Ascending aorta (tissue), 2 donors: ENCODE measurements around the gene KRTAP10-3. TPM values are rescaled to one million over a fixed set of nuclear protein-coding genes. Genes with fewer than 3 reads are reported as not detected.

Experiments
- DNase-seq, 2 donors: peaks; one replicate each; pipeline ENCODE4 v3.0.0-alpha.2; 2019; ENCODE audit warnings: low spot score in 2 of 2
- H3K27ac ChIP-seq, 2 donors: fragments of 200-600 bp; sonication (generic); one replicate each; pipeline ENCODE4 v1.5.1; 2016 to 2017; ENCODE audit warnings: mild to moderate bottlenecking in 1 of 2
- H3K27me3 ChIP-seq: fragments of 200-600 bp; sonication (generic); one replicate; pipeline ENCODE4 v1.5.1; 2017
- H3K36me3 ChIP-seq, 2 donors: fragments of 200-600 bp; sonication (generic); one replicate each; pipeline ENCODE4 v1.5.1; 2016
- H3K4me1 ChIP-seq, 2 donors: fragments of 200-600 bp; sonication (generic); one replicate each; pipeline ENCODE4 v1.5.1; 2016 to 2017; ENCODE audit warnings: mild to moderate bottlenecking in 1 of 2
- H3K4me3 ChIP-seq, 2 donors: fragments of 200-600 bp; sonication (generic); one replicate each; pipeline ENCODE4 v1.5.1; 2016 to 2017; ENCODE audit warnings: mild to moderate bottlenecking in 1 of 2
- H3K9me3 ChIP-seq, 2 donors: fragments of 200-600 bp; sonication (generic); one replicate each; pipeline ENCODE4 v1.5.1; 2016
- intact Hi-C: fragments of 100-400 bp; cut with DNase I; formaldehyde crosslinking; loops from one replicate; pipeline ENCODE4 v1.15.1; 2023
- total RNA-seq: library from RNA; depleted of rRNA; stranded (reverse); fragments of >200 nt; gene quantifications from one replicate; pipeline ENCODE4 v1.1.0, GENCODE V29; 2016
- TF ChIP-seq, protein P1 (sequence below), 3 experiments: fragments of 200-600 bp in 2 of 3; fragments of 450-650 bp in 1 of 3; sonication (generic) in 2 of 3; IDR thresholded peaks; one replicate each; pipeline ENCODE4 v1.5.1; 2016 to 2019; ENCODE audit warnings: antibody characterized with exemption in 3 of 3, mild to moderate bottlenecking in 1 of 3, moderate library complexity in 1 of 3

KRTAP10-3 gene
- total RNA-seq, 1 donor from 2014 or later = not detected

DNA sequence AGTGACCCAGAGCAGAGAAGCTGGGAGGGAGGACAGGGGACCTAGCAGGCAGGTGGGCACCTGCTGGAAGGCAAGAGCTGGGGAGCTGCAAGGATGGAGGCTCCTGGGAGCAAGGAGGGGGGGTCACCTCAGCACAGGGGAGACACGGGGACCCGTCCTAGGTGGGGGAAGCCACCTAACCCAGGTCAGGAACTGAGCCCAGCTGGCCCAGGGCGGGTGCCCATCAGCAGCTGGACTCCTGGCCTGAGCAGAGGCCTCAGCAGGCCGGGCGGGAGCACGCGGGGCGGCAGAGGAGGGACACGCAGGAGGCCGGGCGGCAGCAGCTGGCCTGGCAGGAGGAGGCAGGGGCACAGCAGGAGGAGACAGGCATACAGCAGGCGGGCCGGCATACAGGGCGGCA is 19.5 kb downstream of the KRTAP10-3 start:
- no peak overlapping the region for H3K27ac ChIP-seq
- no peaks in the 10 kb centered on the region for H3K4me1 ChIP-seq
- intact Hi-C loops = no loop called here
- TF ChIP-seq, protein P1, sequence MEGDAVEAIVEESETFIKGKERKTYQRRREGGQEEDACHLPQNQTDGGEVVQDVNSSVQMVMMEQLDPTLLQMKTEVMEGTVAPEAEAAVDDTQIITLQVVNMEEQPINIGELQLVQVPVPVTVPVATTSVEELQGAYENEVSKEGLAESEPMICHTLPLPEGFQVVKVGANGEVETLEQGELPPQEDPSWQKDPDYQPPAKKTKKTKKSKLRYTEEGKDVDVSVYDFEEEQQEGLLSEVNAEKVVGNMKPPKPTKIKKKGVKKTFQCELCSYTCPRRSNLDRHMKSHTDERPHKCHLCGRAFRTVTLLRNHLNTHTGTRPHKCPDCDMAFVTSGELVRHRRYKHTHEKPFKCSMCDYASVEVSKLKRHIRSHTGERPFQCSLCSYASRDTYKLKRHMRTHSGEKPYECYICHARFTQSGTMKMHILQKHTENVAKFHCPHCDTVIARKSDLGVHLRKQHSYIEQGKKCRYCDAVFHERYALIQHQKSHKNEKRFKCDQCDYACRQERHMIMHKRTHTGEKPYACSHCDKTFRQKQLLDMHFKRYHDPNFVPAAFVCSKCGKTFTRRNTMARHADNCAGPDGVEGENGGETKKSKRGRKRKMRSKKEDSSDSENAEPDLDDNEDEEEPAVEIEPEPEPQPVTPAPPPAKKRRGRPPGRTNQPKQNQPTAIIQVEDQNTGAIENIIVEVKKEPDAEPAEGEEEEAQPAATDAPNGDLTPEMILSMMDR (IDR thresholded peaks at IDR 0.05) = no peak
- no peak overlapping the region for H3K4me3 ChIP-seq
- DNase-seq = no peak
- H3K36me3 ChIP-seq = no peaks in the 10 kb centered on the region
- H3K9me3 ChIP-seq = peaks cover 0 to 9% of the 10 kb centered on the region in 2 donors
- no peaks in the 10 kb centered on the region for H3K27me3 ChIP-seq

DNA sequence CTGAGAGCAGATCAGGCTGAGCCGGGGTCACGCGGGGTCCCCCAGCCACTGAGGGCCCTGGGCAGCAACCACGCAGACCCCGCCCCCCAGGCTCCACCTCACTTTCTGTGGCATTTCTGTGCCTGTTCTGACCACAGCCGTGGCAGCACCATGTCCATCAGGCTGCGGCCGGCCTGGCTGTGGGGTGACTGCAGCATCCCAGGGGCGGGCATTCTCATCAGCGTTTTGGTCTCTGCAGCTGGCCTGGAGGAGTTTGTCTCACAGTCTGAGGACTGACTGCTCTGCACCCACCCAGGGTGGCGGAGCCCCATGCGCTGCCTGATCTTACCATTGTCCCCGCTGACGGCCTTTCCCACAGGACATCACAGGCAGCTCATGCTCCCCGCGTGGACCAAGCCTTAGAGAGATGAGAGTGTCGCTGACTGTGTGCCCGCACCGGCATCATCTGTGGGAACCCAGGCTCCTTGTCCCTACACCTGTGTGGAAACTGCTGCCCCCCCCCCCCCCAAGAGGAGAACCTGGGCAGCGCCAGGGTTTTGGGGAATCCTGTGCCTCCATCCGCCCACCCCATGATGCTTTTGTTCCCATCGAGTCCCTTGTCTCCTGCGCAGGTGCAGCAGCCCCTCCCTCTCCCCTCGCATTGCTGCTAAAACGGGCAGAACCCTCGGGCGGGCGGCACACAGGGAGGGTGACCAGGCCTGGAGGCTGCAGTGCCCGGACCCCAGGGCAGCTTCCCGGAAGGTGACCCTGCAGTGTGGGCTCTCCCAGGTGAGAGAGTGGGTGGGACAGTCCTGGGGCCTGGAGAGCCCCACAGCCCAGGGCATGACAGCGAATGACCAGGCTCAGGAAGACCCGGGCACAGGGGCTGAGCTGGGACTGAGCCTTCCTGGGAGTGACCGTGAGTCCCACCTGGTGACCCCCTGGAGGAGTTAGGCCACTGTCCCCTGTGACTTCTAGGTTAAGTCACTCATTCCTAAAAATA is 20.4 kb downstream of the KRTAP10-3 start:
- TF ChIP-seq, protein P1 (IDR thresholded peaks at IDR 0.05) = no peak
- no peak for DNase-seq
- Histone ChIP-seq H3K27ac (no peak overlapping the region), H3K9me3 (peaks cover 0 to 9% of the 10 kb centered on the region in 2 donors), H3K36me3 (no peaks in the 10 kb centered on the region), H3K4me1 (no peaks in the 10 kb centered on the region), H3K4me3 (no peak overlapping the region), H3K27me3 (no peaks in the 10 kb centered on the region)
- intact Hi-C loops = no loop called here

DNA sequence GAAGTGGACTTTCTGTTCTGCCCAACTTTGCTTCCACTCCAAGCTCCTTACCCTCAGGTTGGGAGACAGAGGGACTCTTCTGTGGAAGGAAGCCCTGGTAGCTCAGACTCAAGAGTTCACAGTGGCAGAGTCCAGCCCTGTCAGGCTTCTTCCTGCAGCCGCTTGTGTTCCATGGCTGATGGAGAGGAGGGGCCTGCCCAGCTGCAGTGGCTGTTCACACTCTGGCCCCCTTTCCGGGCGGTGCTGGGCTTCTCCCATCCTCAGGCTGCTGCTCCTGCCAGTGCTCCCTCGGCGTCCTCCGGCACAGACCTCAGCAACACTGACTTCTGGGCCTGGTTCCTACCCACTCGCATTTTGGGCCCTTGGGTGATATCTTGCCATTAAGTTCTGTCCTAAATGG is 22.6 kb downstream of the KRTAP10-3 start:
- Histone ChIP-seq H3K4me1 (no peaks in the 10 kb centered on the region), H3K27me3 (no peaks in the 10 kb centered on the region), H3K27ac (no peak overlapping the region), H3K9me3 (no peaks in the 10 kb centered on the region), H3K36me3 (no peaks in the 10 kb centered on the region), H3K4me3 (no peak overlapping the region)
- intact Hi-C loops = no loop called here
- TF ChIP-seq, protein P1 (IDR thresholded peaks at IDR 0.05) = no peak
- DNase-seq = peak in 1 of 2 donors; percentile 35

DNA sequence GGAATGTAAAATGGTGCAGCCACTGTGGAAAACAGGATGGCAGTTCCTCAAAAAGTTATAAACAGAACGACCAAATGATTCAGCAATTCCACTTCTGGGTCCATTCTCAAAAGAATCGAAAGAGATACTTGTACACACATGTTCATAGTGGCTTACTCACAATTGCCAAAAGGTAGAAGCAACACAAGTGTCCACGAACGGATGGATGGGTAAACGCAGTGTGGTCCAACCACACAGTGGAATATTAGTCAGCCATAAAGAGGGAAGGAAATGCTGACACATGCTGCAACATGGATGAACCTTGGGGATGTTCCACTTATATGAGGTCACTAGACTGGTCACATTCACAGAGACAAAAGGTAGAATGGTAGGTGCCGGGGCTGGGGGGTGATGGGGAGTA is 23.9 kb downstream of the KRTAP10-3 start:
- Histone ChIP-seq H3K4me1 (no peaks in the 10 kb centered on the region), H3K4me3 (no peak overlapping the region), H3K27me3 (no peaks in the 10 kb centered on the region), H3K36me3 (no peaks in the 10 kb centered on the region), H3K27ac (no peak overlapping the region), H3K9me3 (no peaks in the 10 kb centered on the region)
- intact Hi-C loops = no loop called here
- TF ChIP-seq, protein P1 (IDR thresholded peaks at IDR 0.05) = no peak
- DNase-seq = peak in 1 of 2 donors; percentile 25

DNA sequence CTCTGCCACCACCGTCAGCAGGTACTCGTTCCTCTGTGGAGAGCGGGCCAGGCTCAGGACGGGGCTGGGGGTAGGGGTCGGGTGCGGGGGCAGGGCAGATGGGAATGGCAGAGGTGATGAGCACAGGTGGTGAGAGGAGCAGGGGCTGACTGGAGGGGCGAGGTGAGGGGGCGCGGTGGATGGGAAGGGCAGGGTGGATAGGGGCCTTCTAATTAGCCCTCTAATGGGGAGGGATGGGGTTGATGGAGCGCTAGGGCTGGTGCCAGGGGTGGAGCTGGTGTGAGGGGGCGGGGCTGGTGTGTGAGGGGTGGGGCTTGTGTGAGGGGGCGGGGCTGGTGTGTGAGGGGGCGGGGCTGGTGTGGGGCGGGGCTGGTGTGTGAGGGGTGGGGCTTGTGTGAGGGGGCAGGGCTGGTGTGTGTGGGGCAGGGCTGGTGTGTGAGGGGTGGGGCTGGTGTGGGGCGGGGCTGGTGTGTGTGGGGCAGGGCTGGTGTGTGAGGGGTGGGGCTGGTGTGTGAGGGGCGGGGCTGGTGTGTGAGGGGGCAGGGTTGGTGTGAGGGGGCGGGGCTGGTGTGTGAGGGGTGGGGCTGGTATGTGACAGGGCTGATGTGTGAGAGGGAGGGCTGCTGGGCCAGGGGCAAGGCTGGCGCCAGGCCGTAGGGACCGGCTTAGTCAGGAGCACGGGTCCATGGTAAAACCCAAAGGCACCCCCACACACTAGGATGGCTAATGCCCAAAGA is 24.5 kb downstream of the KRTAP10-3 start:
- intact Hi-C loops = no loop called here
- Histone ChIP-seq H3K4me3 (no peak overlapping the region), H3K9me3 (no peaks in the 10 kb centered on the region), H3K4me1 (no peaks in the 10 kb centered on the region), H3K36me3 (no peaks in the 10 kb centered on the region), H3K27me3 (no peaks in the 10 kb centered on the region), H3K27ac (no peak overlapping the region)
- TF ChIP-seq, protein P1 (IDR thresholded peaks at IDR 0.05) = no peak
- DNase-seq = peak in 1 of 2 donors; percentile 42
